Posterior vena cava (tissue), 2 donors: ENCODE measurements around the gene EZH1. TPM values are rescaled to one million over a fixed set of nuclear protein-coding genes. Genes with fewer than 3 reads are reported as not detected.
"Not testable (repeated sequence)": the region's sequence is repeated elsewhere in the genome, so short reads cannot be mapped to it uniquely, and the experiment has no call there.

Experiments
- DNase-seq: peaks from one replicate; pipeline ENCODE4 v3.0.0-alpha.2; 2020; ENCODE audit warnings: low spot score
- intact Hi-C, 2 donors: fragments of 100-400 bp; cut with DNase I; formaldehyde crosslinking; loops; one replicate each; pipeline versions ENCODE4 v1.14.1 to v1.14.2; 2022 to 2023
- total RNA-seq, 2 donors: library from RNA; stranded (reverse); fragmentation: NEBNext Ultra II Directional; extraction: Animal tissue kit (Norgen Biotek cat#: 25700); gene quantifications; one replicate each; pipeline ENCODE4 v1.2.1, GENCODE V29; 2021
- donor health status: DM: yes; HTN: yes; CAD: no.
- donor health status: DM: yes; HTN: yes; CAD: no.

Gene EZH1
- total RNA-seq, 2 donors from 2014 or later: 50.2 to 53.5 TPM

DNA sequence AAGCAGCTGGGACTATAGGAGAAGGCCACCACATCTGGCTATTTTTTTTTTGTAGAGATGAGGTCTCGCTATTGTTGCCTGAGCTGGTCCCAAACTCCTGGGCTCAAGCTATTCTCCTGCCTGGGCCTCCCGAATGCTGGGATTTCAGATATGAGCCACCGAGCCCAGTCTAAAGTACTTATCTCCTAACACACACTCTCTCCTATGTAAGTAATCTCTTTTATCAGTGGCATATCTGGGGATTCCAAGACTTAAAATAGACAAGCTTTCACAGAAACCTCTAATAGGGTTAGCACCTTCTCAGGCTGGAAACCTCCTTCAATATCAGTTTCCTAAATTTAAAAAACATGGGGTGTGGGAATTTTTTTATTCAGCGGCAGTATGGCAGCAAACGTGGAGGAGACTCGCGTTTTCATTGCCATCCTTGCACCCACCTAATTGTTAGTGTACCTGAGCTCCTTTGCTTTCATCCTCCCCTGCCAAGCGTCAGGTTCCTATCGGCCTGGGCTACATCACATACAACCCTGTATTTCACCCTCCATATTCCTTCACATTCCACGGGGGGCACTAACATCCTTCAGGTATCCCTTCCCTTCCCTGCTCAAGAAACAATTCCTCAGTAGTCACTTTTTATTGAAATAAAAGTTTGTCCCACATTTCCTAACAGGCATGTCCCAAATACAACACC lies 1.1 kb downstream of the EZH1 start:
- intact Hi-C loops: no loop called here

GRCh38 chr17:42742916-42743315 lies 1.9 kb downstream of the EZH1 start:
- DNase-seq, intact Hi-C loops: not testable (repeated sequence)

More for the DNA sequence above, 1.1 kb downstream of the EZH1 start:
- DNase-seq: no peak

GRCh38 chr17:42740699-42741098 lies 4.1 kb downstream of the EZH1 start:
- intact Hi-C loops: no loop called here

DNA sequence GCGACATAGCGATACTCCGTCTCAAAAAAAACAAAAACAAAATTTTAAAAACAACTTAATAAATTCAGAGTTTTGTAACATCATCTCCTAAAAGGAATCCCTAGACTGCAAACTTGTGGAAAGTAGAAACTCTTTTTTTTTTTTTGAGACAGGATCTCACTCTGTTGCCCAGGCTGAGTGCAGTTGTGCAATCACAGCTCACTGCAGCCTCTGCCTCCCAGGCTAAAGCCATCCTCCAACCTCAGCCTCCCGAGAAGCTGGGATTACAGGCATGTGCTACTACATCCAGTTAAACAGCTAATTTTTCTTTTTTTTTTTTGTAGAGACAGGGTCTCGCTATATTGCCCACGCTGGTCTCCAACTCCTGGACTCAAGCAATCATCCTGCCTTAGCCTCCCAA lies 19.7 kb downstream of the EZH1 start:
- intact Hi-C loops: loop anchor here (5.0 to 10.0 kb wide), 2 partner anchors 37 to 90 kb away; partner anchors contain the start of gene RAMP2 (in 1 of the 2)
- no peak for DNase-seq

More at GRCh38 chr17:42740699-42741098, 4.1 kb downstream of the EZH1 start:
- no peak for DNase-seq

- no peak for DNase-seq
- intact Hi-C loops: loop anchor here in 1 of 2 donors (5.0 to 10.0 kb wide), 2 partner anchors 39 to 91 kb away; partner anchors contain the start of gene RAMP2
Observed at GRCh38 chr17:42723636-42724035, 21.2 kb downstream of the EZH1 start.

GRCh38 chr17:42720996-42721583 lies 23.8 kb downstream of the EZH1 start:
- intact Hi-C loops: loop anchor here in 1 of 2 donors (5.0 to 10.0 kb wide), 2 partner anchors 41 to 94 kb away; partner anchors contain the start of gene RAMP2
- DNase-seq: no peak

DNA sequence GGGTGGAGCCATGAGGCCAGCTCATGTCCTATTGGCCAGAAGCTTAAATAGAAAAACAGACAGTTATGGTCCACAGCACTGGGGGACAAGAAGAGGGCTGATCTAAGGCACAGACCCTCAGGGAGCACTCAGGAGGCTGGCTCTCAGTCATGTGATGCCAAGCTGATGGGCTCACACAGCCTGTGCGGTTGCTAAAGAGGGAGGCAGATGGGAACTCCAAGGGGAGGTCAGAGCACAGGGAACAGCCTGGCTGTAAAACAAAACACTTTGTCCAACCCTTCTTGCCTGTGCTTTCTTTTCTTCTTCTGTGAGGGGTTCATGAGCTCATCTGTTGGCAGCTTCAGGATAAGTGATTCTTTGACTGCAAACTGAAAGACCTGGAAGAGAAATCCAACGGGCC lies 35.3 kb downstream of the EZH1 start:
- intact Hi-C loops: loop anchor here in 1 of 2 donors (10.0 kb wide), 1 partner anchor 115 kb away; the partner anchor contains the start of gene BECN1

DNA sequence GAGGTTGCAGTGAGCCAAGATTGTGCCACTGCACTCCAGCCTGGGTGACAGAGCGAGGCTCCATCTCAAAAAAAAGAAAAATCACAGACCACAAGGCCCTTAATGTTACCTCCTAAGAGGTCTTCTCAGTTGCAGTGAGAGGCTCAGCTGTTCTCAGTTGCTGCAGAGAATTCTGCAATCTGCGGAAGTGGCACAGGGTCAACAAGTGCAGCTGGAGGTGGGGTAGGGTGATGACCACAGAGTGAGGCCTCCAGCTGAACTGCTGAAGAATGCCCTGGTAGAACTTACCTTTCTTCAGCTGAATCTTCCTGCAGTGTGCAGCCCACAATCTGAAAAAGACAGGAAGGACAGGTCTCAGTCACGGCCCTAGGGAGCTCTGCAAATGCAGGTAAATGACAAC lies 36.3 kb downstream of the EZH1 start:
- intact Hi-C loops: loop anchor here in 1 of 2 donors (10.0 kb wide), 1 partner anchor 116 kb away; the partner anchor contains the start of gene BECN1

More for the DNA sequence above, 35.3 kb downstream of the EZH1 start:
- DNase-seq: peak; percentile 19

DNA sequence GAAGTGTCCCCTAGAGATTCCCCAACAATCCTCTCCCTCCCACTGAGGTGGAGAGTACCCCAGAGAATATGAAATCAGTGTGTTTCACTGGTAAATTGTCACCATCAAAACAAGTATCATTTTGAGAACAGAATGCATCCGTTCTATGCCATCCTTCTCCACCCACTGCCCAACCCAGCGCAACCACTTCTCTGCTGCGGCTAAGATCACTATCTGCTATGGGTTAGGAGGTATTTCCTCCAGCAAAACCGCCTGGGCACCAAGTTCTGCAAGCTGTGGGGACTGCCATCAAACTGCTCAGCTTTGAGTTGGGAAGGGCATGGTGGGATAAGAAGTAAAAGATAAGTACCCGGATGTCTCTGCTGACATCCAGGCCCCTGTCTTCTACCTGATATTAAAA lies 38.1 kb downstream of the EZH1 start:
- intact Hi-C loops: loop anchor here in 1 of 2 donors (10.0 kb wide), 1 partner anchor 118 kb away; the partner anchor contains the start of gene BECN1
- peak; percentile 61 for DNase-seq

More for the DNA sequence above, 36.3 kb downstream of the EZH1 start:
- no peak for DNase-seq

DNA sequence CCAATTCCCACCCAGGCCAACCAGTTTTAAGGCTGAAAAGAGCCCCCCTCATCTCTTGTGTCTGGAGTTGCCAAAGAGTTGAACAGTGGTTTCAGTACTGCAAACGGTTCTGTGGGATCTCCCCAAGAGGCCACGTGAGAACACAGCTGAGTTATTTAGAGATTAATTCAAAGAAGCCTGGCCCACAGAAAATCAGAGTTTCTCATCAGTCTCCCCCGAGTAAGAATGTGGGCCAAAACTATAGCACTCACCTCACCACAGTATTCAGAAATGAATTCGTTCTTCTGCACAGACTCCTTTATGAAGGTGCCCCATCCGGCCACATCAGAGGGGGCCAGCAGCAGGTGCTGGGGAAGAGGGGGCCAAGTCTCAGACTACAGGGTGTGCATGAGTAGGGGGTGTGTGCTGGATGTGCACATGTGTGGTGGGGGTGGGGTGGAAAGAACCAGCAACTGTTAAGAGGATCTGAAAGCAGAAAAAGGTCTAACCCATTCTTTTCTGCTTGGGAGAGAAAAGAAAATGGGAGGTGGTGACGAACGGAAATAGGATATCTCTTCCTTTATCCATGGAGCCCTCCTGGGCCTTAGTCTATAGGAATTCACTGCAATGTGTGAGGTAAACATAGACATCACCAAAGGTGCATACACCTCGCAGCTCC lies 39.9 kb downstream of the EZH1 start:
- no peak for DNase-seq
- intact Hi-C loops: loop anchor here in 1 of 2 donors (10.0 kb wide), 1 partner anchor 120 kb away; the partner anchor contains the start of gene BECN1

- intact Hi-C loops: loop anchor here in 1 of 2 donors (10.0 kb wide), 1 partner anchor 120 kb away; the partner anchor contains the start of gene BECN1
- DNase-seq: no peak
Observed at GRCh38 chr17:42704490-42704836, 40.4 kb downstream of the EZH1 start.

DNA sequence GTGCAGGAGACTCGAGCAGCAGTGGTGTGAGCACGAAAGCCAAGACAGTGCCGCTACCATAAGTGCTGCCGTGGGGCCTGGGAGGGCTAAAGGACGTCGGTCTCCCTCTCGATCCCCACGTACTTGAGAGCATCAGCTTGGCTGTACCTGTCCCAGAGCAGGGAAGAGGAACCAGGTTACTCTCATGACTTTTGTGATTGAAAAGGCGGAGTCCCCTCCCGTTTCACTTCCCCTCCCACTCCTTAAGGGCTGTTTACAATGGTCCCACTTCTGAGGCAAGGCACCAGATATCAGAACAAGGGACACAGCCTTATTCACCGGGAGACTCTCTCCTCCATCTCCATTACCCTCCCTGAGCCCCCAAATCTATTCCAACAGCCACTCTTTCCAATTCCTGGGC lies 42.4 kb downstream of the EZH1 start:
- intact Hi-C loops: loop anchor here in 1 of 2 donors (10.0 kb wide), 1 partner anchor 122 kb away; the partner anchor contains the start of gene BECN1
- DNase-seq: no peak

DNA sequence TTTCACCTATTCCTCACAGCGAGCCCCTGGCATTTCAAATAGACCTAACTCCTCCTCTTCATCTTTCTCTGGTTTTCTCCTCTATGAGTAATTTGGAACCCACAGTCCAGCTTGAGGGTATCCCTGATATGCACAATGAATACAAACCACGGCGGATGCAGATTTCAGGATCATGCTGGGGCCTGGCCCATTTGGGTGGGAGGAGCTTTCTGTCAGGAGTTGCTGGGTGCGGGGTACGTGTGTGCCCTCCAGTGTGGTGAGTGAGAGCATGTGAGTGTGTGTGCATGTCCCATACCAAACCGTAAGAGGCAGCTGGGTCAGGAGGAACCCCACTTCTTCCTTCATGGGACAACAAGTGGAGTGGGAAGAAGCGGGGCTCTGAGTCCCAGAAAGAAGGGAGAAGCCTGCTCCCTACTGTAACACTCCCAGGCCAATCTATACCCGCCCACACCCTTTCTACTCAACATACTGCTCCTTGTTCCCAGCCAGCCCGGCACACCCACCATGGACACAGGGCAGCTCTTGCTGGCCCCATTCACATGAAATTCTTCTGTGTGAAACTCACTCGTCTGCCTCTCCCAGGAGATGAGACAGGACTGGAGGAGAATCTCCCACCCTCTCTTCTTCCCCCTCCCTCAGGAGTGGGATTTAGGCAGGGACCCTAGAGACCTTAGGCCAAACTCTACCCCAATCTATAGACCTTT lies 44.1 kb downstream of the EZH1 start:
- no peak for DNase-seq
- intact Hi-C loops: loop anchor here in 1 of 2 donors (10.0 kb wide), 1 partner anchor 124 kb away; the partner anchor contains the start of gene BECN1

DNA sequence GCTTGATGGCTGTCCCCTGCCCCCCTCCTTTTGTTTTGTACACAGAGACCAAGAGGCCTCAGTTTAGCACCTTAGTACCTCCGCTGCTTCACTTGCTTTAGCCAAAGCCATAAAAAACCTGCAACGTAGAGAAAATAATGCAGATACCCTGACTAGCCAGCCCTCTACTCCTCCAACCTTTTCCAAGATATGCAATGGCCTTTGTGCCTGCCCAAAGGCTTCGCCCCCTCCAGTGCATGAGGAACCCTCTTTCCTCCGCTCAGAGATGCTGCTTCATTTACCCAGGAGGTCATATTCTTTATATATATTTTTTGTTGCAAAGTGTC lies 45.5 kb downstream of the EZH1 start:
- DNase-seq: no peak
- intact Hi-C loops: no loop called here

- intact Hi-C loops: no loop called here
- peak; percentile 81 for DNase-seq
Observed at GRCh38 chr17:42698736-42699414, 46.0 kb downstream of the EZH1 start.

GRCh38 chr17:42697108-42697811 lies 47.6 kb downstream of the EZH1 start:
- intact Hi-C loops: no loop called here
- DNase-seq: peak; percentile 65

DNA sequence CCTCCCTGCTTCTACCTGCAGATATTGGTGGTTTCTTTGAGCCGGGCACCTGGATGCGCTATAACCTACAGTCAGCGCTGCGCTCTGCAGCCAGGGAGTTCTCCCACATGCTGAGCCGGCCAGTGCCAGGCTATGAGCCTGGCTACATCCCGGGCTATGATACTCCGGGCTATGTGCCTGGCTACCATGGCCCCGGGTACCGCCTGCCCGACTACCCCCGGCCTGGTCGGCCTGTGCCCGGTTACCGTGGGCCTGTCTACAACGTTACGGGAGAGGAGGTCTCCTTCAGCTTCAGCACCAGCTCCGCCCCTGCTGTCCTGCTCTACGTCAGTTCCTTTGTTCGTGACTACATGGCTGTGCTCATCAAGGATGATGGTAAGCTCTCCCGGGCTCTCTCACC lies 49.3 kb downstream of the EZH1 start:
- peak; percentile 49 for DNase-seq
- intact Hi-C loops: no loop called here

GRCh38 chr17:42694524-42694923 lies 50.3 kb downstream of the EZH1 start:
- intact Hi-C loops: no loop called here
- DNase-seq: no peak
